PC-3 (cell line): ENCODE results near the gene SLC44A3. TPM values are rescaled to one million over a fixed set of nuclear protein-coding genes. Genes with fewer than 3 reads are reported as not detected.

Experiments used
- ATAC-seq: fragments of 200-7000 bp; cut with Tn5 transposase; 2 replicates; pipeline ENCODE4 v1.9.1; 2020; ENCODE audit warnings: mild to moderate bottlenecking, moderate library complexity
- BruUV-seq: library from RNA; stranded (reverse); fragments of 400-500 nt; replicated peaks from 2 replicates; lab custom pipeline; 2021; lab: Mats Ljungman, UMichigan
- CTCF ChIA-PET: fragments of 300-600 bp; sonication (Branson Sonifier 250); formaldehyde crosslinking; loops from one replicate; lab custom pipeline; 2022; ENCODE audit warnings: antibody characterized with exemption; lab: Charles Lee
- POLR2A ChIA-PET: fragments of 300-600 bp; sonication (Branson Sonifier 250); formaldehyde crosslinking; loops from one replicate; lab custom pipeline; 2022; ENCODE audit warnings: antibody characterized with exemption; ENCODE audit not compliant: unreplicated experiment; lab: Charles Lee
- DNase-seq: peaks from one replicate; pipeline ENCODE4 v3.0.0-alpha.2; 2015
- H2AFZ ChIP-seq: fragments of 300-600 bp; sonication (generic); 2 replicates; pipeline ENCODE4 v1.6.0; 2016; ENCODE audit warnings: antibody characterized with exemption, low read length
- H3F3A ChIP-seq: fragments of 300-600 bp; sonication (generic); one replicate; pipeline ENCODE4 v1.6.0; 2017; ENCODE audit warnings: antibody characterized with exemption, low read length, control low read depth, mild to moderate bottlenecking; ENCODE audit not compliant: unreplicated experiment
- H3K27ac ChIP-seq: fragments of 300-600 bp; sonication (generic); 2 replicates; pipeline ENCODE4 v1.5.1; 2016; ENCODE audit warnings: mild to moderate bottlenecking, low read length
- H3K27me3 ChIP-seq: fragments of 300-600 bp; sonication (generic); 2 replicates; pipeline ENCODE4 v1.6.1; 2016; ENCODE audit warnings: low read length, mixed read lengths
- H3K36me3 ChIP-seq: fragments of 300-600 bp; sonication (generic); 2 replicates; pipeline ENCODE4 v1.6.1; 2016; ENCODE audit warnings: low read depth, mixed run types, low read length, mixed read lengths
- H3K4me1 ChIP-seq: fragments of 300-600 bp; sonication (generic); 2 replicates; pipeline ENCODE4 v1.5.1; 2016; ENCODE audit warnings: low read length; ENCODE audit not compliant: insufficient read depth
- H3K4me2 ChIP-seq: fragments of 300-600 bp; sonication (generic); 2 replicates; pipeline ENCODE4 v1.6.0; 2016; ENCODE audit warnings: low read length
- H3K4me3 ChIP-seq: fragments of 300-600 bp; sonication (generic); 2 replicates; pipeline ENCODE4 v1.5.1; 2016; ENCODE audit warnings: mild to moderate bottlenecking, low read length, mixed read lengths
- H3K79me2 ChIP-seq: fragments of 300-600 bp; sonication (generic); 2 replicates; pipeline ENCODE4 v1.6.1; 2017; ENCODE audit warnings: low read length, mixed read lengths
- H3K9ac ChIP-seq: fragments of 300-600 bp; sonication (generic); 2 replicates; pipeline ENCODE4 v1.6.0; 2016; ENCODE audit warnings: mild to moderate bottlenecking, low read length
- H3K9me2 ChIP-seq: fragments of 300-600 bp; sonication (generic); replicated peaks from 2 replicates; pipeline ENCODE4 v1.6.1; 2016; ENCODE audit warnings: mixed run types, low read length, mixed read lengths
- H3K9me3 ChIP-seq: fragments of 300-600 bp; sonication (generic); 2 replicates; pipeline ENCODE4 v1.6.1; 2016; ENCODE audit warnings: low read length, mixed read lengths
- H4K20me1 ChIP-seq: fragments of 300-600 bp; sonication (generic); 2 replicates; pipeline ENCODE4 v1.6.1; 2016; ENCODE audit warnings: low read length, mixed read lengths
- EZH2 ChIP-seq: fragments of 300-600 bp; sonication (generic); IDR thresholded peaks from one replicate; pipeline ENCODE4 v1.6.1; 2017; ENCODE audit warnings: antibody characterized with exemption, mild to moderate bottlenecking, low read length; ENCODE audit not compliant: unreplicated experiment
- EZH2phosphoT487 ChIP-seq: fragments of 300-600 bp; sonication (generic); IDR thresholded peaks from 2 replicates; pipeline ENCODE4 v1.6.1; 2018; ENCODE audit warnings: mild to moderate bottlenecking, antibody characterized with exemption, low read length, borderline replicate concordance
- intact Hi-C: fragments of 100-400 bp; cut with micrococcal nuclease; formaldehyde crosslinking; loops from 2 replicates; pipeline ENCODE4 v1.9.0; 2023
- total RNA-seq: library from RNA; depleted of rRNA; stranded (reverse); fragments of >200 nt; gene quantifications from 2 replicates; pipeline ENCODE4 v1.2.3, GENCODE V29; 2014
- TF ChIP-seq, protein P1 (sequence below): fragments of 300-600 bp; sonication (generic); conservative IDR thresholded peaks from 2 replicates; pipeline ENCODE4 v1.5.1; 2017; ENCODE audit warnings: antibody characterized with exemption, low read depth, mild to moderate bottlenecking, low read length

Gene SLC44A3
- total RNA-seq, 1 experiment from 2014 or later: 9.2 TPM

GRCh38 chr1:94776474-94776873 lies 43.7 kb upstream of the SLC44A3 start:
- Histone ChIP-seq H3K27me3 (no peaks in the 10 kb centered on the region), H3K9me2 (no peaks in the 10 kb centered on the region), H3K4me3 (no peak overlapping the region), H3K27ac (no peak overlapping the region), H3K9me3 (no peaks in the 10 kb centered on the region), H2AFZ (no peak overlapping the region), H3F3A (no peaks in the 10 kb centered on the region), H3K4me2 (no peak overlapping the region), H3K36me3 (no peaks in the 10 kb centered on the region), H4K20me1 (no peaks in the 10 kb centered on the region), H3K4me1 (peaks cover 17% of the 10 kb centered on the region; the same call in 1 of the 2 replicates), H3K79me2 (no peaks in the 10 kb centered on the region), H3K9ac (no peak overlapping the region)
- DNase-seq (no peak), ATAC-seq (no peak)
- CTCF ChIA-PET: no interaction called here
- intact Hi-C loops: no loop called here
- BruUV-seq: no TSS peak
- TF ChIP-seq EZH2: no peak
- TF ChIP-seq EZH2phosphoT487: no peak
- TF ChIP-seq, protein P1, sequence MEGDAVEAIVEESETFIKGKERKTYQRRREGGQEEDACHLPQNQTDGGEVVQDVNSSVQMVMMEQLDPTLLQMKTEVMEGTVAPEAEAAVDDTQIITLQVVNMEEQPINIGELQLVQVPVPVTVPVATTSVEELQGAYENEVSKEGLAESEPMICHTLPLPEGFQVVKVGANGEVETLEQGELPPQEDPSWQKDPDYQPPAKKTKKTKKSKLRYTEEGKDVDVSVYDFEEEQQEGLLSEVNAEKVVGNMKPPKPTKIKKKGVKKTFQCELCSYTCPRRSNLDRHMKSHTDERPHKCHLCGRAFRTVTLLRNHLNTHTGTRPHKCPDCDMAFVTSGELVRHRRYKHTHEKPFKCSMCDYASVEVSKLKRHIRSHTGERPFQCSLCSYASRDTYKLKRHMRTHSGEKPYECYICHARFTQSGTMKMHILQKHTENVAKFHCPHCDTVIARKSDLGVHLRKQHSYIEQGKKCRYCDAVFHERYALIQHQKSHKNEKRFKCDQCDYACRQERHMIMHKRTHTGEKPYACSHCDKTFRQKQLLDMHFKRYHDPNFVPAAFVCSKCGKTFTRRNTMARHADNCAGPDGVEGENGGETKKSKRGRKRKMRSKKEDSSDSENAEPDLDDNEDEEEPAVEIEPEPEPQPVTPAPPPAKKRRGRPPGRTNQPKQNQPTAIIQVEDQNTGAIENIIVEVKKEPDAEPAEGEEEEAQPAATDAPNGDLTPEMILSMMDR: no peak
- POLR2A ChIA-PET: no interaction called here

DNA sequence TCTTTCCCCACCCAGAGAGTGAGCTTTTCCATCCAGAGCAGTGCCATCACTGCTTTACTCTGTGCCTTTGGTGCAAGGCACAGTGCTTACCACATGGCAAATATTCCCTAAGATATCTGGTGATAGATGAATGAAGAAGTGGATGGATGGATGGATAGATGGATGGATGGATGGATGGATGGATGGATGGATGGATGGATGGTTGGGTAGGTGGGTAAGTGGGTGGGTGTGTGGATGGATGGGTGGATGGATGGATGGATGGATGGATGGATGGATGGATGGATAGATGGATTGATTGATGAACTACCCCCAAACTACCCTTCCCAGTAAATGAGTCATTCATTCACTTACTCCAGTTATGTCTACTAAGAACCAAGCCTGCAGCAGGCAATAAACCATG lies 42.9 kb upstream of the SLC44A3 start:
- TF ChIP-seq EZH2 (no peak), EZH2phosphoT487 (no peak)
- TF ChIP-seq, protein P1: no peak
- H3K36me3 ChIP-seq: no peaks in the 10 kb centered on the region
- DNase-seq (no peak), ATAC-seq (no peak)
- no peaks in the 10 kb centered on the region for H3K9me3 ChIP-seq
- intact Hi-C loops: no loop called here
- H3K9ac ChIP-seq: no peak overlapping the region
- H3K4me1 ChIP-seq: peaks cover 13% of the 10 kb centered on the region; the same call in 1 of the 2 replicates
- no peak overlapping the region for H3K4me2 ChIP-seq
- H3K27ac ChIP-seq: no peak overlapping the region
- H3K4me3 ChIP-seq: no peak overlapping the region
- no peak overlapping the region for H2AFZ ChIP-seq
- no TSS peak for BruUV-seq
- H3F3A ChIP-seq: no peaks in the 10 kb centered on the region
- no peaks in the 10 kb centered on the region for H3K79me2 ChIP-seq
- no peaks in the 10 kb centered on the region for H3K27me3 ChIP-seq
- no peaks in the 10 kb centered on the region for H4K20me1 ChIP-seq
- H3K9me2 ChIP-seq: no peaks in the 10 kb centered on the region
- ChIA-PET POLR2A (no interaction called here), CTCF (no interaction called here)

- H3K27ac ChIP-seq: no peak overlapping the region
- no peaks in the 10 kb centered on the region for H3K79me2 ChIP-seq
- H3K4me1 ChIP-seq: peaks cover 15% of the 10 kb centered on the region
- intact Hi-C loops: no loop called here
- no peaks in the 10 kb centered on the region for H3K27me3 ChIP-seq
- DNase-seq (no peak), ATAC-seq (no peak)
- POLR2A ChIA-PET: no interaction called here
- H2AFZ ChIP-seq: no peak overlapping the region
- H3F3A ChIP-seq: no peaks in the 10 kb centered on the region
- CTCF ChIA-PET: no interaction called here
- H3K4me3 ChIP-seq: no peak overlapping the region
- BruUV-seq: no TSS peak
- no peaks in the 10 kb centered on the region for H4K20me1 ChIP-seq
- H3K9me3 ChIP-seq: no peaks in the 10 kb centered on the region
- H3K9ac ChIP-seq: no peak overlapping the region
- no peaks in the 10 kb centered on the region for H3K36me3 ChIP-seq
- H3K4me2 ChIP-seq: no peak overlapping the region
- no peaks in the 10 kb centered on the region for H3K9me2 ChIP-seq
- TF ChIP-seq EZH2phosphoT487 (no peak), EZH2 (no peak)
Observed at GRCh38 chr1:94778808-94779207, 41.3 kb upstream of the SLC44A3 start.
